HCT116 (cell line): ENCODE data around the gene MAL. TPM values are rescaled to one million over a fixed set of nuclear protein-coding genes. Genes with fewer than 3 reads are reported as not detected.

ENCODE experiments used
- ATAC-seq: fragments of 200-7000 bp; cut with Tn5 transposase; 2 replicates; pipeline ENCODE4 v1.9.1; 2020; ENCODE audit warnings: mild to moderate bottlenecking, moderate library complexity
- BruUV-seq: library from RNA; stranded (reverse); fragments of 400-500 nt; replicated peaks from 2 replicates; lab custom pipeline; 2021; lab: Mats Ljungman, UMichigan
- CTCF ChIA-PET: fragments of 300-600 bp; sonication (Branson Sonifier 250); formaldehyde crosslinking; loops from one replicate; lab custom pipeline; 2021; ENCODE audit warnings: antibody characterized with exemption; lab: Charles Lee
- POLR2A ChIA-PET: fragments of 300-600, 350-600 bp; sonication (Branson Sonifier 250); formaldehyde crosslinking; loops from one replicate; lab custom pipeline; 2021; ENCODE audit warnings: antibody characterized with exemption; lab: Charles Lee
- RAD21 ChIA-PET, 2 experiments: fragments of 300-600 bp; sonication (Branson Sonifier 250); formaldehyde crosslinking; loops; one replicate each; lab custom pipeline; 2023; ENCODE audit warnings: low total read pairs in 2 of 2; ENCODE audit not compliant: uncharacterized antibody in 2 of 2, unreplicated experiment in 2 of 2, low non-redundant PET in 1 of 2; lab: Charles Lee
- DNase-seq: peaks from one replicate; pipeline ENCODE4 v3.0.0-alpha.2; 2010; ENCODE audit warnings: low read depth, low spot score
- H2AFZ ChIP-seq: fragments of 200-600 bp; shearing (Covaris generic), sonication (generic); 2 replicates; pipeline ENCODE4 v1.6.1; 2017; ENCODE audit warnings: low read depth, mixed run types, mixed read lengths, antibody characterized with exemption, low read length; ENCODE audit not compliant: poor library complexity, severe bottlenecking
- H3K27ac ChIP-seq: 2 replicates; pipeline ENCODE4 v1.5.1; 2012; ENCODE audit warnings: low read depth, low read length
- H3K27me3 ChIP-seq: fragments of 200-600 bp; sonication (generic); 2 replicates; pipeline ENCODE4 v1.6.1; 2016; ENCODE audit warnings: mixed run types, low read length, mixed read lengths; ENCODE audit not compliant: insufficient read depth
- H3K36me3 ChIP-seq, 2 experiments: fragments of 200-500 bp in 1 of 2; fragments of 200-600 bp in 1 of 2; sonication (Bioruptor generic) in 1 of 2; sonication (generic) in 1 of 2; 2 replicates each; pipeline versions ENCODE4 v1.5.1 to v1.6.1; 2014 to 2016; ENCODE audit warnings: low read length in 2 of 2, inconsistent platforms in 1 of 2, mixed read lengths in 1 of 2, mixed run types in 1 of 2; ENCODE audit not compliant: insufficient read depth in 2 of 2, control insufficient read depth in 1 of 2
- H3K4me1 ChIP-seq, 2 experiments: fragments of 200-600 bp in 1 of 2; sonication (generic) in 1 of 2; 2 replicates each; pipeline versions ENCODE4 v1.5.1 to v1.6.1; 2012 to 2017; ENCODE audit warnings: low read length in 2 of 2, inconsistent platforms in 1 of 2, mild to moderate bottlenecking in 1 of 2, mixed read lengths in 1 of 2, mixed run types in 1 of 2, moderate library complexity in 1 of 2; ENCODE audit not compliant: insufficient read depth in 2 of 2, control insufficient read depth in 1 of 2
- H3K4me2 ChIP-seq: fragments of 200-600 bp; sonication (generic); 2 replicates; pipeline ENCODE4 v1.6.1; 2017; ENCODE audit warnings: mixed run types, low read length, mixed read lengths
- H3K4me3 ChIP-seq, 2 experiments: fragments of 200-600 bp in 1 of 2; sonication (generic) in 1 of 2; replicated peaks in 1 of 2; 2 replicates each; pipeline ENCODE4 v1.5.1; 2011 to 2016; ENCODE audit warnings: low read length in 2 of 2, control low read depth in 1 of 2, low read depth in 1 of 2, mild to moderate bottlenecking in 1 of 2, mixed read lengths in 1 of 2, mixed run types in 1 of 2
- H3K79me2 ChIP-seq: fragments of 200-600 bp; sonication (generic); 2 replicates; pipeline ENCODE4 v1.6.1; 2017; ENCODE audit warnings: mild to moderate bottlenecking, mixed run types, low read length, moderate library complexity, mixed read lengths; ENCODE audit not compliant: insufficient read depth
- H3K9ac ChIP-seq: fragments of 200-600 bp; sonication (generic); 2 replicates; pipeline ENCODE4 v1.6.1; 2016; ENCODE audit warnings: low read length, mixed read lengths
- H3K9me2 ChIP-seq: fragments of 200-600 bp; sonication (generic), shearing (Covaris generic); 2 replicates; pipeline ENCODE4 v1.6.1; 2017; ENCODE audit warnings: mixed run types, mild to moderate bottlenecking, moderate library complexity; ENCODE audit not compliant: insufficient read depth
- H3K9me3 ChIP-seq, 2 experiments: fragments of 200-500 bp in 1 of 2; fragments of 200-600 bp in 1 of 2; sonication (Bioruptor generic) in 1 of 2; sonication (generic) in 1 of 2; 2 replicates each; pipeline ENCODE4 v1.6.1; 2014 to 2017; ENCODE audit warnings: low read length in 2 of 2, mixed read lengths in 2 of 2, inconsistent platforms in 1 of 2, low read depth in 1 of 2, mild to moderate bottlenecking in 1 of 2, mixed run types in 1 of 2, moderate library complexity in 1 of 2; ENCODE audit not compliant: control insufficient read depth in 1 of 2, insufficient read depth in 1 of 2
- H4K20me1 ChIP-seq: fragments of 200-600 bp; sonication (generic), shearing (Covaris generic); 2 replicates; pipeline ENCODE4 v1.6.1; 2017; ENCODE audit warnings: mixed run types, mild to moderate bottlenecking, moderate library complexity; ENCODE audit not compliant: insufficient read depth
- CBX3 ChIP-seq: IDR thresholded peaks from 2 replicates; pipeline ENCODE4 v1.6.1; 2012; ENCODE audit warnings: low read depth
- CTCF ChIP-seq, 3 experiments: fragments of 200-600 bp in 1 of 3; sonication (generic) in 1 of 3; IDR thresholded peaks in 2 of 3; conservative IDR thresholded peaks in 1 of 3; 2 replicates each; pipeline ENCODE4 v1.5.1; 2012 to 2017; ENCODE audit warnings: low read depth in 2 of 3, low read length in 2 of 3, antibody characterized with exemption in 1 of 3, borderline replicate concordance in 1 of 3, control low read depth in 1 of 3, mild to moderate bottlenecking in 1 of 3, mixed read lengths in 1 of 3, mixed run types in 1 of 3, moderate library complexity in 1 of 3; ENCODE audit not compliant: insufficient read depth in 1 of 3
- ELF1 ChIP-seq: IDR thresholded peaks from 2 replicates; pipeline ENCODE4 v1.6.1; 2012; ENCODE audit warnings: low read depth, borderline replicate concordance
- EZH2phosphoT487 ChIP-seq: fragments of 200-600 bp; IDR thresholded peaks from 2 replicates; pipeline ENCODE4 v1.6.1; 2018; ENCODE audit warnings: antibody characterized with exemption, borderline replicate concordance
- MAX ChIP-seq: IDR thresholded peaks from 2 replicates; pipeline ENCODE4 v1.6.1; 2012
- POLR2AphosphoS5 ChIP-seq: IDR thresholded peaks from 2 replicates; pipeline ENCODE4 v1.6.1; 2011; ENCODE audit warnings: mild to moderate bottlenecking, low read depth, low read length, moderate library complexity
- RAD21 ChIP-seq: IDR thresholded peaks from 2 replicates; pipeline ENCODE4 v1.6.1; 2012; ENCODE audit warnings: low read depth, mild to moderate bottlenecking
- SRF ChIP-seq: IDR thresholded peaks from 2 replicates; pipeline ENCODE4 v1.6.1; 2012; ENCODE audit warnings: low read depth
- YY1 ChIP-seq: IDR thresholded peaks from 2 replicates; pipeline ENCODE4 v1.6.1; 2011; ENCODE audit warnings: low read length, low read depth, moderate library complexity, mild to moderate bottlenecking; ENCODE audit not compliant: insufficient replicate concordance; ENCODE audit errors: extremely low read depth
- ZFX ChIP-seq: fragments of 450-650 bp; IDR thresholded peaks from 2 replicates; pipeline ENCODE4 v1.6.1; 2017
- ZNF274 ChIP-seq: fragments of 200-500 bp; sonication (Bioruptor generic); IDR thresholded peaks from 2 replicates; pipeline ENCODE4 v1.6.1; 2014; ENCODE audit warnings: mild to moderate bottlenecking, low read depth, low read length, inconsistent platforms
- intact Hi-C: fragments of 100-400 bp; cut with micrococcal nuclease; formaldehyde crosslinking; loops from 2 replicates; pipeline ENCODE4 v1.10.0; 2022
- total RNA-seq: library from RNA; stranded (reverse); gene quantifications from one replicate; pipeline ENCODE4 v1.2.1, GENCODE V29; 2021; ENCODE audit not compliant: unreplicated experiment
- TF ChIP-seq, protein P1 (sequence below): IDR thresholded peaks from 2 replicates; pipeline ENCODE4 v1.6.1; 2011; ENCODE audit warnings: mild to moderate bottlenecking, low read length, moderate library complexity; ENCODE audit not compliant: insufficient replicate concordance; ENCODE audit errors: extremely low read depth

Gene MAL
- total RNA-seq, 1 experiment from 2014 or later: not detected

GRCh38 chr2:95007031-95007609 lies 18.4 kb upstream of the MAL start:
- CTCF ChIA-PET: no interaction called here
- no peaks in the 10 kb centered on the region for H3K9me2 ChIP-seq
- DNase-seq: no peak
- no TSS peak for BruUV-seq
- H3K36me3 ChIP-seq: no peaks in the 10 kb centered on the region
- H3K27me3 ChIP-seq: no peaks in the 10 kb centered on the region
- TF ChIP-seq CBX3 (no peak), YY1 (no peak), ZNF274 (no peak), CTCF (IDR thresholded peaks at IDR 0.05 in 2 of 3, conservative IDR thresholded peaks at IDR 0.05 in 1 of 3; ENCODE audit: borderline replicate concordance in 1 of 3, insufficient read depth in 1 of 3, low read depth in 2 of 3, low read length in 2 of 3) (no peak), ZFX (no peak), SRF (no peak), POLR2AphosphoS5 (no peak), MAX (no peak), EZH2phosphoT487 (no peak), ELF1 (no peak), RAD21 (no peak)
- TF ChIP-seq, protein P1, sequence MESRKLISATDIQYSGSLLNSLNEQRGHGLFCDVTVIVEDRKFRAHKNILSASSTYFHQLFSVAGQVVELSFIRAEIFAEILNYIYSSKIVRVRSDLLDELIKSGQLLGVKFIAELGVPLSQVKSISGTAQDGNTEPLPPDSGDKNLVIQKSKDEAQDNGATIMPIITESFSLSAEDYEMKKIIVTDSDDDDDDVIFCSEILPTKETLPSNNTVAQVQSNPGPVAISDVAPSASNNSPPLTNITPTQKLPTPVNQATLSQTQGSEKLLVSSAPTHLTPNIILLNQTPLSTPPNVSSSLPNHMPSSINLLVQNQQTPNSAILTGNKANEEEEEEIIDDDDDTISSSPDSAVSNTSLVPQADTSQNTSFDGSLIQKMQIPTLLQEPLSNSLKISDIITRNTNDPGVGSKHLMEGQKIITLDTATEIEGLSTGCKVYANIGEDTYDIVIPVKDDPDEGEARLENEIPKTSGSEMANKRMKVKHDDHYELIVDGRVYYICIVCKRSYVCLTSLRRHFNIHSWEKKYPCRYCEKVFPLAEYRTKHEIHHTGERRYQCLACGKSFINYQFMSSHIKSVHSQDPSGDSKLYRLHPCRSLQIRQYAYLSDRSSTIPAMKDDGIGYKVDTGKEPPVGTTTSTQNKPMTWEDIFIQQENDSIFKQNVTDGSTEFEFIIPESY: no peak
- TF ChIP-seq, all 23 proteins: peak for 0
- Histone ChIP-seq H3K79me2 (no peaks in the 10 kb centered on the region), H4K20me1 (no peaks in the 10 kb centered on the region), H3K4me3 (no peak overlapping the region), H3K4me2 (no peak overlapping the region), H3K9ac (no peak overlapping the region), H3K9me3 (no peaks in the 10 kb centered on the region), H2AFZ (no peak overlapping the region), H3K27ac (no peak overlapping the region), H3K4me1 (no peaks in the 10 kb centered on the region)
- RAD21 ChIA-PET: no interaction called here
- POLR2A ChIA-PET: no interaction called here
- intact Hi-C loops: no loop called here
- no peak for ATAC-seq
